Stimulated activated CD4-positive, alpha-beta T cell treated with anti-CD3 and anti-CD28 coated beads, Interleukin-15, amount 100 ng/mL, for 1 hour (primary cell): ENCODE data around the gene CCDC183.
"Not testable (repeated sequence)": the region's sequence is repeated elsewhere in the genome, so short reads cannot be mapped to it uniquely, and the experiment has no call there.

Source experiments
- DNase-seq, 2 donors: peaks; one replicate each; pipeline ENCODE4 v3.0.0-alpha.2; 2020; ENCODE audit warnings: low read depth in 1 of 2, low spot score in 1 of 2

CCDC183 gene

DNA sequence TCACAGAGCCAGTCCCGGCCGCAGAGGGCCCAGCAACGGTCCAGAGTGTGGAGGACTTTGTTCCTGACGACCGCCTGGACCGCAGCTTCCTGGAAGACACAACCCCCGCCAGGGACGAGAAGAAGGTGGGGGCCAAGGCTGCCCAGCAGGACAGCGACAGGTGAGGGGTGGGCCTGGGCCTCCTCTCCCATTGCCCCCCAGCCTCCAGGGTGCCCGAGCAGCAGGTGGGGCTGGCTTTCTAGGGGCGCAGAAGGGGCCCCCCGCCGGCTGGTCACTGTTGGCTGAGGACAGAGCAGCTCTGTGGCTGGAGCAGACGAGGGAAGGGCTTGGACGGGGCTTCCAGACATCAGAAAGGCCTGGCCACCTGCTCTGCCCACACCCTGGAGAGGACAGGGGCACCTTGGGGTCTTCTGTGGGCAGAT lies 41.7 kb downstream of the CCDC183 start:
- not testable (repeated sequence) for DNase-seq

DNA sequence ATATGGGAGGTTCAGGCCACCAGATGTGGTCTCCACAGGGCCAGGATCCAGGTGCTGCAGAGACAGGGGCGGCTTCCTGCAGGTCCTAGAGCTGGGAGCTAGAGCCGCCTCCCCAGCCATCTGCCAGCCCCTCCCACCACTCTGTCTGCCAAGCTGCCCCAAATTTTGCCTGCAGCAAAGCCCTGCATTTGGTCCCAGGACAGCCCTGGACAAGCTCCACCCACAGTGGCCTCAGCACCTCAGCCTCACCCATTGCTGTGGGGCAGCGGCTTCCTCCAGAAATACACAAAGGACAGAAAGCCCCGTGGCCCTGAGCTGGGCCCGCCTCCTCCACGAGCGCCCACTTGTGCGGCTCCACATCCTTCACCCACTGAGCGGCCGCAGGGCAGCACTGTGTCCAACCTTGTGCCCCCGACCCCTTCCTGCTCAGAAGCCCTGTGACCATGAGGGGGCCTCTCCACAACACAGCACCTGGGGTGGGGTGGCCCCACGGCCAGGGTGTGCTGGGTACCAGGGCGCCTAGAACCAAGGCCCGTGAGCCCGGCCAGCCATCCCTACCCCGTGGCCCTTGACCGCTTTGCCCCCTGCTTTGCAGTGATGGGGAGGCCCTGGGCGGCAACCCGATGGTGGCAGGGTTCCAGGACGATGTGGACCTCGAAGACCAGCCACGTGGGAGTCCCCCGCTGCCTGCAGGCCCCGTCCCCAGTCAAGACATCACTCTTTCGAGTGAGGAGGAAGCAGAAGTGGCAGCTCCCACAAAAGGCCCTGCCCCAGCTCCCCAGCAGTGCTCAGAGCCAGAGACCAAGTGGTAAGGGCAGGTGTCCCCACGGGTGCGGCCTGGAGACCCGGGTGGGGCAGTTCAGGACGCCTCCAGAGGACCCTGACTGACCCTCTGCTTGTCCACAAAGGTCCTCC lies 42.4 kb downstream of the CCDC183 start:
- no peak for DNase-seq

DNA sequence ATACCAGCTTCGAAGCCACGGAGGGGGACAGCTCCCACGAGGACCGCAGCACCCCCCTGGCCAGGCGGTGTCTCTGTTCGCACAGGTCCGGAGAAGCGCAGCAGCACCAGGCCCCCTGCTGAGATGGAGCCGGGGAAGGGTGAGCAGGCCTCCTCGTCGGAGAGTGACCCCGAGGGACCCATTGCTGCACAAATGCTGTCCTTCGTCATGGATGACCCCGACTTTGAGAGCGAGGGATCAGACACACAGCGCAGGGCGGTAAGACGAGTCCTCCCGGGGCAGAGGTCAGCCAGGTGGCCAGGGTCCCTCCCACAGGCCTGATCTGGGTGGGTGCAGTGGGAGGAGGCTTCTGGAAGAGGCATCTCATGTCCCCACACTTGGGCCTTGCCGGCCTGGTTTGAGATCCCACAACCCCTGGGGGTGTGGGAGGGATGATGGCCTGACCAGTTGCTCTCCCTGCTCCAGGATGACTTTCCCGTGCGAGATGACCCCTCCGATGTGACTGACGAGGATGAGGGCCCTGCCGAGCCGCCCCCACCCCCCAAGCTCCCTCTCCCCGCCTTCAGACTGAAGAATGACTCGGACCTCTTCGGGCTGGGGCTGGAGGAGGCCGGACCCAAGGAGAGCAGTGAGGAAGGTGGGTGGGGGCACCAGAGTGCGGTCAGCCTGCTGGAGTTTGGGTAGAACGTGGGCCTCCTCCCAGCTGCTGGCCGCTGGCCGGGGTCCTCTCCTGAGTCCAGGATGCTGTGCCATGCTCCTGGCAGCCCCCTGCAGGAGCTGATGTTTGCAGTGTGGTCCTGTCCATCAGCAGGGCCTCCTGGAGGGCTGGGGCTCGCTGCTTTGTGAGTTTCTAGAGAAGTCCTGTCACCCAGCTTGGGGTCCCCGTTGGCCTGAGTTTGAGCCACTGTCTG lies 43.3 kb downstream of the CCDC183 start:
- no peak for DNase-seq

DNA sequence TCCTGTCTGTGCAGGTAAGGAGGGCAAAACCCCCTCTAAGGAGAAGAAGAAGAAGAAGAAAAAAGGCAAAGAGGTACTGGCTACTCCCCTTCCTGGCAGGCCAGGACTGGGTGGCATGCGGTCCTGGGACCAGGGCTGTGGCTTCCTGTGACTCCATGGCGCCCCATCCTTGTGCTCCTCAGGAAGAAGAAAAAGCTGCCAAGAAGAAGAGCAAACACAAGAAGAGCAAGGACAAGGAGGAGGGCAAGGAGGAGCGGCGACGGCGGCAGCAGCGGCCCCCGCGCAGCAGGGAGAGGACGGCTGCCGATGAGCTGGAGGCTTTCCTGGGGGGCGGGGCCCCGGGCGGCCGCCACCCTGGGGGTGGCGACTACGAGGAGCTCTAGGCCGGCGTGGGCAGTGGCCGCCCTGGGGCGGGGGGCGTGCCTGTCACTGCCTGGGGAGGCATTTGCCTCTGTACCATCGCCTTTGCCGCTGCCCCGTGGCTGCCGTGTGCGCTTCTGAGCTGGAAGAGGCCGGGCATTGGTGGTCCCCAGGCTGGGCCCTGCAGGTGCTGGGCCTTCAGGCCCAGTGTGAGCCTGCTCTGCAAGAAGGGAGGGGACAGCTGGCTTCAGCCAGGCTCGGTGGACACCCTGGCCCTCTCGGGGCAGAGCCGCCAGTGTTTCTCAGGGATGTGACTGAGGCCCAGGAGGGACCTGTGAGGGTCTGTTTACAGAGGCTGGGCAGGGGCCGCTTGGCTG lies 44.2 kb downstream of the CCDC183 start:
- no peak for DNase-seq

DNA sequence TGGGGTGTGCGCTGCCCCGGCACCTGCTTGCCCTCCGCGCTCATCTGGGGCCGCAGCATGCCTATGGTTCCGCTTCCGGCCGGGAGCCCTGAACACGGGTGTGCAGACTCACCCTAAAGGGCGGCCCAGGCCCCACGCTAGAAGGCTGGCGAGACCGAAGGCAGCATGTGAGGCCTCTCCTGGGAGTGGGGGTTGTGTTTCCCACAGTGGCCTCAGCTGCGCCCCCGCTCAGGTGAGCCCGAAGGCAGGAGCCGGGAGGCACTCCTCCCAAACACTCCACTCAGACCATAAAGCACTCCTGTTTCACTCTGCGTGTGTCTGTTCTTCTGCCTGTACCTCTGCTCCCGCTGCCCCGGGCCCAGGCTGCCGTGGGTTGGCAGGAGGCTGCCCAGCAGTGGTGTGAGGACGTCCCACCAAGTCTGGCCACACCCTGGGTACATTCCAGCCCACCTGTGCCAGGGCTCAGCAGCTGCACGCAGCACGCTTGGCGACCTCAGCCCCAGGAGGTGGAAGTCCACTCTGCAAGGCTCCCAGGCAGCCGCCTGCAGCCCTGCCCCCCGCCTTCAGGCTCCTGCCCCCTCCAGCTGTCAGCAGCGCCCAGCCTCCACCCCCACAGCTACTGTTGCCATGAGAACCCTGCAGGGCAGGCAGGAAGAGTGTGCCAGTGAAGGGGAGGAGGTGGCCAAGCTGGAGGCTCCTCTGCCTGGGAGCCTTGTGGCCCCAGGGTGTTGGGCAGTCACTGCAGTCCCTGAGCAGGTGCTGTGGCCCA lies 44.9 kb downstream of the CCDC183 start:
- no peak for DNase-seq

DNA sequence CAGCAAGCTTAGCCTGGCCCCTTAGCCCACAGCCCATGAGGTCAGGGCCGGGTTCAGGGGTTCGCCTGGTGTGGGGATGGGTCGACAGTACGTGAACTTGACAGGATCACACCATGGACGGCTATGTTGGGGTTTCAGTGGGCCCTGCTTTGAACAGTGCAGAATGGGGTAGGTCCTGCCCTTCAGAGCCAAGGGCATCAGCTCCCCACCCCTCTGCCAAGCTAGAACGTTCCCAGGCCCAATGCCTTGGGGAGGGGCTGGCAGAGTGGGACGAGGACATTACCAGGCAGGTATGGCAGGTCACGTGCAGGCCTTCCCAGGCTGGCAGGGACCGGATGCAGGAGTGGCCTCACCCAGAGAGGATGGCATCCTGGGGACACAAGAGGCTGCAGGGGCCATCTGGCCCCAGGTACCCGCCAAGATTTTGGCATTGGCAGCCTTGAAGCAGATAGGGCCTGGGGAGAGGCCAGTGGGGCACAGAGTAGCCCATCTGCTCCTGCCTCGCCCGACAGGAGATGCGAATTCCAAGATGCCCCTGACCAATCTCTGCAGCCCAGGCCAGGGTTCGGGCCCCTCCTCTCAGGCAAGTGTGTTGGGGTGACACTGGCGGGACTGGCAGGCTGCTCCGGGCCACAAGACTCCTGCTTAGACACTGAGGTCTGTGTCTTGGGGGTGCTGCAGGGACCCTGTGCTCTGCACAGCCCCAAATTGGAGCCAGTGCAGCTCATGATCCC lies 45.7 kb downstream of the CCDC183 start:
- not testable (repeated sequence) for DNase-seq

DNA sequence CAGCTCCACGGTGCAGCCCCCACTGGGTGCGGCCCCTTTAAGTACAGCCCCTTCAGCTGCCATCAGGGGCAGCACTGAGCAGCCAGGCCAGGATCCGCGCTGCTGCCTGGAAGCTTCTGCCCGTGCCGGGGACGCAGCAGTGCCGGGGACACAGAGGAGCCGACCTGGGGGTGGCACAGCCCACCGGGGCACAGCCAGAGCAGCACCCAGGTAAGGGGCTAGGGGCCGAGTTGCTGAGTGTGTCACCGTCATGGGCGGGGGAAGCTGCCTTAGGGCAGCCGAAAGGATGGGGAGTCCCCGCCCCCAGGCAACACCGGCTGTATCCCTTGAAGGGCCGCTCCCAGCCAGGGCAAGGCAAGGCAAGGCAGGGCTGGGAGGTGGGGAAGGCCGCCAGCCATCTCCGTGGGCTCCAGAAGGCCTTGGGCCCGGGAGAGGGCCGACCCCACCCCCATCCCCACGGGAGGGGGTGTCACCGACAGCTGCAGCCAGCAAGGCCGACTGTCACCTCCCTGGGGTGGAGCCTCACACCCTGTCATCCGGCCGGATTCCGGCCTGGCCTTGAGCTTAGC lies 46.3 kb downstream of the CCDC183 start, which contains the start of gene AJM1:
TSS of gene AJM1 (plus strand) at position 99 of the 569 bp plus-strand sequence. CDS start 1,937 bp downstream, outside the sequence.
- DNase-seq: peak; percentile 62 to 73

DNA sequence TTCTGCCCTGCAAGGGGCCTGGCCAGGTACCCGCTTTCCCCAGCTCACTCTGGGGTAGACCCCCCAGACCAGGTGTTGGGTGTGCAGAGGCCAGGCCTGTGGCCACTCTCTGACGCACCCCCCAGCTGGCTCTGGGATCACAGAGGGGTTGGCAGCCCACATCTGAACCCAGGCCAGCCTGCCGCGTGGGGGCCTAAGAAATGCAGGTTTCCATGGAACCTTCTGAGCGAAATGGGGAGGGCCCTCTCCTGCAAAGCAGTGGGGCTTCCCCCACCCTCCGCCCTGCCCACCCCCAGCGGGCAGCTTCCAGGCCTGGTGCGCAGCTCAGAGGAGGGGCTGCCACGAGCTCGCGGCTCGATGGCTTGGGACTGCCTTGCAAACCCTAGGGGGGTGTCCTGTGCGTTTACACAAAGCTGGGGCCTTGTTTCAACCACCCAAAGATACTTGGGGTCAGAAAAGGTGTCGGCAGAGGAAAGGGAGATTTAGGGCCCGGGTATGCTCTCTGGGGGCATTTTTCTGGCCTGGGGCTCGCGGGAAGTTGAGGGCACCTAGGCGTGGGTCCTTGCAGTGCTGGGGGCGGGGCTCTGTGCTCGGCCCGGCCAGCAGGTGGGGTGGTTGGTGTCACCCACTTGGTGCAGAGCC lies 47.1 kb downstream of the CCDC183 start:
- DNase-seq: not testable (repeated sequence)

DNA sequence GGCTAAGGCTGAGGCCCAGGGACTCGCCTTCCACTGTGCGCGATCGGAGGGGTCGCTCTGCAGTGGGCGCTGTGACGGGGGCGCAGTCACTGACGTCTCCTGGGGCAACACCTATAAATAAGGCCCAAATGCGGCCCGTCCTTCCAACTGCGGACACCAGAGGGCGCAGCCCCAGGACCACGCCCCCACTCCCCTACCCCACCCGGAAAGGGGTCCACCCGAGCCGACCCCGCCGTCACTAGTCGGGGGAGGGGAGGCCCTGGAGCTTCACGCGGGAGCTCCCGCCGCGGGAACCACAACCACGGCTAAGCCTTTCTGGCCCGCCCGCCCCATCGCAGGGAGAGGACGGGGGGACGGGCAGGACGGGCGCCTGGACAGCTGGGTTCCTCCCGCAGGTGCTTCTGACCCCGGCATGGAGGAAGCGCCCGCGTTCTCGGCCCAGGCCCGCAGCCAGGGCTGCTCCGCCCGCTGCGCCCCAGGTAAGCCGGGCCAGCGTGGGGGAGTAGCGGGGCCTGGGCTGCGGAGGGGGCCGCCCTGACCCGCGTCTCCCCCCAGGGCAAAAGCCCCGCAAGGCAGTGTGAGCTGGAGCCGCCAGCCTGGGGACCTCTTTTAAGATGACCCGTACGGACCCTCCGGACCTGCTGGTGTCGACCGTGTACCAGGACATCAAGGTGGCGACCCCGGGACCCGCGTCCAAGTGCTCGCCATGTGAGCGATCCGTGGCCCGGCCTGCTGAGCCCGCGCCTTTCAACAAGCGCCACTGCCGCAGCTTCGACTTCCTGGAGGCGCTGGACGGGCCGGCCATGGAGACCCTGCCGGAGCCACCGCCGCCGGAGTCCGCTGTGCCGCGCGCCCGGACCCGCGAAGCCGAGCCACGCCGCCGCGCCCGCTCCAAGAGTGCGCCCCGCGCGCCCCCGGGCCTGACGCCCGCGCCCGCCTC lies 47.9 kb downstream of the CCDC183 start:
- DNase-seq: peak; percentile 35 to 51

DNA sequence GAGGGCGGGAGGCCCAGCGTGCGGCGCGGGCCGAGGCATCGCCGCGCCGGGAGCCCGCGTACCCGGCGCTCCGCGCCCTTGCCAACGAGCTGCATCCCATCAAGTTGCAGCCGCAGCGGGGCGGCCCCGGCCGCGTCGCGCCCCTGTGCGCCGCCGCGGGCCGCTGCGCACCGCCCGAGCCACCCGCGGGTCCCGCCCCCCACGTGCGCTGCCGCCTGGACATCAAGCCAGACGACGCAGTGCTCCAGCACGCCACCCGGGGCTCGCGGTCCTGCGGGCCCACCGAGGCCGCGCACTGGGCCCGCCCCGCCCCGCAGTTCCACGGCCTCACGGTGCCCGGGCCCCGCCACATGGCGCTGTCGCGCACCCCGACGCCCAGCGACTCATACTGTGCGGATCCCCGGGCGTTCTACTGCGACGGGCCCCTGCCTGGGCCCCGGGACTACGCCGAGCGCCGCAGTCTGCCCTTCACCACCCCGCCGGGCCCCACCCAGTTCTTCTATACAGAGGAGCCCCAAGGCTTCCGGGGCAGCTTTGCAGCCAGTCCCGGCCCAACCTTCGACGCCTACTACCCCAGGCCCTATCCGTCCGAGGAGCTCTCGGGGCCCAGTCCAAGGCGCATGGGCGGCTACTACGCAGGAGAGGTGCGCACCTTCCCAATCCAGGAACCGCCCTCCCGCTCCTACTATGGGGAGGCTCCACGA lies 48.8 kb downstream of the CCDC183 start:
- DNase-seq: no peak

DNA sequence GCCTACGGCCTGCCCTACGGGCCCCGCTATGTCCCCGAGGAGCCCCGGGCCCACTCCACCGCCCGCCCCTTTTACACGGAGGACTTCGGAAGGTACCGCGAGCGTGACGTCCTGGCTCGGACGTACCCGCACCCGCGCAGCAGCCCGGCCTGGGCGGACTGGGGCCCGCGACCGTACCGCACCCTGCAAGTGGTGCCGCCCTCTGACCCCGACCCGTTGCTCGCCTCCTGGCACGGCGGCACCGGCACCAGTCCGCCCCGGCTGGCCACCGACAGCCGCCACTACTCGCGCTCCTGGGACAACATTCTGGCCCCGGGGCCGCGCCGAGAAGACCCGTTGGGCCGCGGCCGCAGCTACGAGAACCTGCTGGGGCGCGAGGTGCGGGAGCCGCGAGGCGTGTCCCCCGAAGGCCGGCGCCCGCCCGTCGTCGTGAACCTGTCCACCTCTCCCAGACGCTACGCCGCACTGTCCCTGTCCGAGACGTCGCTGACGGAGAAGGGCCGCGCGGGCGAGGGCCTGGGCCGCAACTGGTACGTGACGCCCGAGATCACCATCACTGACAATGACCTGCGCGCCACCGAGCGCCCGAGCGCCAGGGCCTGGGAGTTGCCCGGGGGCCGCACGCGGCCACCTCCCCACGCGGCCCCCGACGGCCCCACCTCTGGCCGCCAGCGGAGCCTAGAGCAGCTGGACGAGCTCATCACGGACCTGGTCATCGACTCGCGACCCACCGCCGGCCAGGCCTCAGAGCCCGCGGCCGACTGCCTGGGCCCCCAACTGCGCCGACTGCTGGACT lies 49.5 kb downstream of the CCDC183 start:
- DNase-seq: no peak

DNA sequence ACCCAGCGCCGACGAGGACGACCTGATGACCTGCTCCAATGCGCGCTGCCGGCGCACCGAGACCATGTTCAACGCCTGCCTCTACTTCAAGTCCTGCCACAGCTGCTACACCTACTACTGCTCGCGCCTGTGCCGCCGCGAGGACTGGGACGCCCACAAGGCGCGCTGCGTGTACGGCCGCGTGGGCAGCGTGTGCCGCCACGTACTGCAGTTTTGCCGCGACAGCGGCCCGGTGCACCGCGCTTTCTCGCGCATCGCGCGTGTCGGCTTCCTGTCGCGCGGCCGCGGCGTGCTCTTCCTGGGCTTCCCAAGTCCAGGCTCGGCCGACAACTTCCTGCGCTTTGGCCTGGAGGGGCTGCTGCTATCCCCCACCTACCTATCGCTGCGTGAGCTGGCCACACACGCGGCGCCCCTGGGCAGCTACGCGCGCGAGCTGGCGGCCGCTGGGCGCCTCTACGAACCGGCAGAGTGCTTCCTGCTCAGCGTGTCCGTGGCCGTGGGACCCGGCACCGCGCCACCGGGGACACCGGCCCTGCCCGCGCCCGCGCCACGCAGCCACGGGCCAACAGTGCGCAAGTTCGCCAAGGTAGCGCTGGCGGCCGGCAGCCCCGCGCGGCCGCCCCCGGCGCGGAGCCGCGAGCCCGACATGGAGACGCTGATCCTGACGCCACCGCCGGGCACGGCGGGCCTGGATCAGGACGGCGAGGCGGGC lies 50.4 kb downstream of the CCDC183 start:
- DNase-seq: no peak

DNA sequence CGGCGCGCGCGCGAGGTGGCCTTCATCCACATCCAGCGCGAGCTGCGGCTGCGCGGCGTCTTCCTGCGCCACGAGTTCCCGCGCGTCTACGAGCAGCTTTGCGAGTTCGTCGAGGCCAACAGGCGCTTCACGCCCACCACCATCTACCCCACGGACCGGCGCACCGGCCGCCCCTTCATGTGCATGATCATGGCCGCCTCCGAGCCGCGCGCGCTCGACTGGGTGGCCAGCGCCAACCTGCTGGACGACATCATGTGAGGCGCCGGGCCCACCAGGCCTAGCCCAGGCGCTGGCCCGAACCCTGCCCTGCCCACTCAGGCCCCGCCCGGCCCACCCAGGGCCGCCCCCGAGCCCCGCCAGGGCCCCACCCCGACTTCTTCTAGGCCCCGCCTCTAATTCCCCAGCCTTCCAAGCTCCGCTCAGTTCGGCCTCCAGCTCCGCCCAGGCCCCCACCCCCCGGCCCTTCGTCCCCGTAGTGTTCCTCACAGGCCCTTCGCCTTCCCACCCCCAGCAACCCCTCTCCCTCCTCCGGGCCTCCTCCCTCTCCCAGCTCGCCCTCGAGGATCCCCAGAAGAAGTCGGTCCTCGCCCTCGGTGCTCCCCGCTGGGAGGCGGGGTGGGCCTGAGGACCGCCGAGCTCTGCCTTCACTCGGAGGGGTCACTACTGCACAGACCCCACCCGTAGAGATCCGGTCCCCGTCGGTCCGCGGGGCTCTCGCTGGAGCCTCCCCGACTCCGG lies 51.1 kb downstream of the CCDC183 start:
- DNase-seq: no peak

DNA sequence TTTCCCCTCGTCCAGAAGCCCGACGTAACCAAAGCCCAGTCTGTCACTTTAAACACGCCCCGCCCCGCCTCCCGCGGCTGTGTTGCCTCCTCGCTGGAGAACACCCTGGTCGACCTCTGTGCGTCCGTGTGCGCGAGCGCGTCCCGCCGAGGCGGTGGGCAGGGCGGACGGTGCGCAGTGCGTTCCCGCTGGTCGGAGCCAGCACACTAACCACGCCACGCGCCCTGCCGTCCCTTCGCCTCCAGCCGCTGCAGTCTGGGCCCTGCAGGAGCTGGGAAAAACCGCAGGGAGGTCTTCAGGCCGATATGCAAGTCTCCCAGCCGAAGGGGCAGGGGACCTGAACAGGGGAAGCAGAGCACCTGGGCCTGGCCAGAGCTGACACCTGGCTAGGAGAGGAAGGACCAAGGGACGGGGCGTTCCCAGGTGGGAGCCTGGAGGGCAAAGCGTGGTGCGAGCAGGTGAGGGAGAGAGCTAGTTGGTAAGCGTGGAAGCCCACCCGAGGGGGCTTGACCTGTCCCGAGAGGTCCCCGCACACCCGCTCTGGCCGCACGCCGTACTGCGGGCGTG lies 51.8 kb downstream of the CCDC183 start:
- DNase-seq: peak; percentile 36 to 62
